Neural crest cell (in vitro differentiated cells): ENCODE measurements around the gene PCDHB8. TPM values are rescaled to one million over a fixed set of nuclear protein-coding genes. Genes with fewer than 3 reads are reported as not detected.
A peak's percentile ranks its signal among the peaks of the same experiment; 100 is the strongest.
"Not testable (repeated sequence)": the region's sequence is repeated elsewhere in the genome, so short reads cannot be mapped to it uniquely, and the experiment has no call there.

Experiments
- DNase-seq: peaks from one replicate; pipeline ENCODE4 v3.0.0; 2021; ENCODE audit warnings: low read depth, mixed read lengths, low spot score
- H3K27ac Mint-ChIP-seq: one replicate; pipeline ENCODE4 v1.8.0; 2021; ENCODE audit warnings: mild to moderate bottlenecking, mixed read lengths; ENCODE audit not compliant: unreplicated experiment
- H3K27me3 Mint-ChIP-seq: 2 replicates; pipeline ENCODE4 v1.8.0; 2021; ENCODE audit warnings: low read depth, mild to moderate bottlenecking, mixed read lengths
- H3K36me3 Mint-ChIP-seq: 2 replicates; pipeline ENCODE4 v1.8.0; 2021; ENCODE audit warnings: low read depth, mild to moderate bottlenecking, mixed read lengths
- H3K4me1 Mint-ChIP-seq: 2 replicates; pipeline ENCODE4 v1.8.0; 2021; ENCODE audit warnings: mixed read lengths
- H3K4me3 Mint-ChIP-seq: one replicate; pipeline ENCODE4 v1.8.0; 2021; ENCODE audit warnings: mild to moderate bottlenecking, mixed read lengths
- H3K9me3 Mint-ChIP-seq: 2 replicates; pipeline ENCODE4 v1.8.0; 2021; ENCODE audit warnings: mixed read lengths
- CTCF ChIP-seq: fragments of 200-600 bp; sonication (generic); conservative IDR thresholded peaks from 2 replicates; pipeline ENCODE4 v1.5.0; 2021; ENCODE audit warnings: antibody characterized with exemption, mild to moderate bottlenecking
- total RNA-seq: library from RNA; stranded (reverse); gene quantifications from 2 replicates; pipeline ENCODE4 v1.2.1, GENCODE V29; 2021

PCDHB8 gene
- total RNA-seq, 1 donor from 2014 or later, result 1.8 TPM

- DNase-seq, result no peak
- Mint-ChIP-seq H3K36me3 (peaks cover 43% of the 10 kb centered on the region), H3K27me3 (no peaks in the 10 kb centered on the region), H3K4me3 (peak within 1 kb of the TSS; percentile 44), H3K27ac (no peak within 1 kb of the TSS), H3K4me1 (no peaks in the 10 kb centered on the region), H3K9me3 (peaks cover 12% of the 10 kb centered on the region)
- peak; percentile 50 for TF ChIP-seq CTCF
These were observed 30.9 kb downstream of the PCDHB8 start, which contains the start of gene PCDHB12 for GRCh38 chr5:141208478-141208877. Gene PCDHB12 (plus strand): TSS chr5:141208719. CDS start chr5:141208908, 189 bp downstream.

- H3K4me3 Mint-ChIP-seq, DNase-seq, H3K27ac Mint-ChIP-seq, H3K4me1 Mint-ChIP-seq, H3K27me3 Mint-ChIP-seq: not testable (repeated sequence)
- Mint-ChIP-seq H3K36me3 (peaks cover 50% of the 10 kb centered on the region), H3K9me3 (peaks cover 18% of the 10 kb centered on the region)
These were observed 32.7 kb downstream of the PCDHB8 start for GRCh38 chr5:141210281-141210680.

GRCh38 chr5:141210849-141211248 lies 33.3 kb downstream of the PCDHB8 start:
- DNase-seq, H3K4me3 Mint-ChIP-seq, H3K27me3 Mint-ChIP-seq, H3K4me1 Mint-ChIP-seq, H3K27ac Mint-ChIP-seq: not testable (repeated sequence)
- peaks cover 45% of the 10 kb centered on the region for H3K36me3 Mint-ChIP-seq
- peaks cover 18% of the 10 kb centered on the region for H3K9me3 Mint-ChIP-seq

GRCh38 chr5:141213656-141214339 lies 36.2 kb downstream of the PCDHB8 start, which contains the start of gene PCDHB13:
Gene PCDHB13 (plus strand): TSS chr5:141213919. CDS start chr5:141214124, 205 bp downstream.
- H3K36me3 Mint-ChIP-seq, result peaks cover 51% of the 10 kb centered on the region
- peak; percentile 11 for DNase-seq
- peaks cover 20% of the 10 kb centered on the region for H3K9me3 Mint-ChIP-seq

GRCh38 chr5:141214583-141214982 lies 37.0 kb downstream of the PCDHB8 start:
- peaks cover 21% of the 10 kb centered on the region for H3K9me3 Mint-ChIP-seq
- H3K4me3 Mint-ChIP-seq, result not testable (repeated sequence)

More at GRCh38 chr5:141213656-141214339, 36.2 kb downstream of the PCDHB8 start, which contains the start of gene PCDHB13:
- peak; percentile 52 for TF ChIP-seq CTCF
- H3K27ac Mint-ChIP-seq, H3K27me3 Mint-ChIP-seq, H3K4me1 Mint-ChIP-seq: not testable (repeated sequence)
- peak within 1 kb of the TSS; percentile 41 for H3K4me3 Mint-ChIP-seq

GRCh38 chr5:141215504-141215903 lies 37.9 kb downstream of the PCDHB8 start:
- not testable (repeated sequence) for H3K27me3 Mint-ChIP-seq

More at GRCh38 chr5:141214583-141214982, 37.0 kb downstream of the PCDHB8 start:
- H3K4me1 Mint-ChIP-seq, DNase-seq, H3K27me3 Mint-ChIP-seq, H3K27ac Mint-ChIP-seq: not testable (repeated sequence)
- peaks cover 52% of the 10 kb centered on the region for H3K36me3 Mint-ChIP-seq

GRCh38 chr5:141216035-141216434 lies 38.4 kb downstream of the PCDHB8 start:
- DNase-seq, H3K4me3 Mint-ChIP-seq, H3K27me3 Mint-ChIP-seq, H3K27ac Mint-ChIP-seq, H3K4me1 Mint-ChIP-seq: not testable (repeated sequence)
- peaks cover 28% of the 10 kb centered on the region for H3K9me3 Mint-ChIP-seq
- peaks cover 56% of the 10 kb centered on the region for H3K36me3 Mint-ChIP-seq

More at GRCh38 chr5:141215504-141215903, 37.9 kb downstream of the PCDHB8 start:
- not testable (repeated sequence) for H3K27ac Mint-ChIP-seq, H3K4me3 Mint-ChIP-seq, DNase-seq, H3K4me1 Mint-ChIP-seq
- Mint-ChIP-seq H3K36me3 (peaks cover 55% of the 10 kb centered on the region), H3K9me3 (peaks cover 28% of the 10 kb centered on the region)

- H3K4me1 Mint-ChIP-seq, result peaks cover 7% of the 10 kb centered on the region
- H3K9me3 Mint-ChIP-seq, result peaks cover 25% of the 10 kb centered on the region
- H3K36me3 Mint-ChIP-seq, result peaks cover 66% of the 10 kb centered on the region
- H3K27ac Mint-ChIP-seq, result peak within 1 kb of the TSS; percentile 90
- H3K4me3 Mint-ChIP-seq, result peak within 1 kb of the TSS; percentile 89
- DNase-seq, result no peak
- H3K27me3 Mint-ChIP-seq, result no peaks in the 10 kb centered on the region
- TF ChIP-seq CTCF, result peak; percentile 58
These were observed 45.7 kb downstream of the PCDHB8 start, which contains the start of gene PCDHB14 for GRCh38 chr5:141223112-141223783. Gene PCDHB14 (plus strand): TSS chr5:141223343. CDS start chr5:141223506, 163 bp downstream.

GRCh38 chr5:141224844-141225243 lies 47.3 kb downstream of the PCDHB8 start:
- not testable (repeated sequence) for H3K4me1 Mint-ChIP-seq, H3K4me3 Mint-ChIP-seq, H3K27me3 Mint-ChIP-seq, DNase-seq, H3K27ac Mint-ChIP-seq
- peaks cover 60% of the 10 kb centered on the region for H3K36me3 Mint-ChIP-seq
- H3K9me3 Mint-ChIP-seq, result peaks cover 22% of the 10 kb centered on the region

- H3K27ac Mint-ChIP-seq, result not testable (repeated sequence)
These were observed 47.8 kb downstream of the PCDHB8 start for GRCh38 chr5:141225421-141225820.

More at GRCh38 chr5:141225421-141225820, 47.8 kb downstream of the PCDHB8 start:
- DNase-seq, H3K4me1 Mint-ChIP-seq, H3K27me3 Mint-ChIP-seq, H3K4me3 Mint-ChIP-seq: not testable (repeated sequence)
- Mint-ChIP-seq H3K36me3 (peaks cover 55% of the 10 kb centered on the region), H3K9me3 (peaks cover 18% of the 10 kb centered on the region)
